PFSK-1 (cell line): ENCODE results near the gene FPR2.

Experiments
- FOXP2 ChIP-seq: optimal IDR thresholded peaks from 2 replicates; pipeline ENCODE3; 2011; ENCODE audit warnings: borderline replicate concordance, control low read depth, inconsistent platforms; ENCODE audit not compliant: insufficient read depth; ENCODE audit errors: extremely low read length, extremely low read depth
- POLR2AphosphoS5 ChIP-seq: IDR thresholded peaks from 2 replicates; pipeline ENCODE4 v1.6.1; 2012; ENCODE audit warnings: low read depth, mild to moderate bottlenecking, control low read depth, low read length, moderate library complexity
- REST ChIP-seq, 2 experiments: IDR thresholded peaks; 2 replicates each; pipeline versions ENCODE4 v1.6.1 to v1.8.0; 2011 to 2012; ENCODE audit warnings: low read depth in 2 of 2, low read length in 2 of 2, control low read depth in 1 of 2, inconsistent platforms in 1 of 2, mild to moderate bottlenecking in 1 of 2, moderate library complexity in 1 of 2; ENCODE audit not compliant: insufficient read depth in 1 of 2
- SIN3A ChIP-seq: IDR thresholded peaks from 2 replicates; pipeline ENCODE4 v1.6.1; 2012; ENCODE audit warnings: mild to moderate bottlenecking, low read length, moderate library complexity, borderline replicate concordance; ENCODE audit not compliant: insufficient read depth
- TAF1 ChIP-seq: IDR thresholded peaks from 2 replicates; pipeline ENCODE4 v1.6.1; 2012; ENCODE audit warnings: low read length, control low read depth, borderline replicate concordance; ENCODE audit not compliant: insufficient read depth

FPR2 gene

GRCh38 chr19:51777570-51778462 lies 16.8 kb downstream of the FPR2 start:
- no peak; a peak in 1 of 4 replicates for TF ChIP-seq REST (IDR thresholded peaks at IDR 0.05; ENCODE audit: insufficient read depth in 1 of 2, low read depth in 2 of 2, low read length in 2 of 2)
- no peak for TF ChIP-seq POLR2AphosphoS5
- TF ChIP-seq TAF1: no peak
- no peak for TF ChIP-seq FOXP2
- TF ChIP-seq SIN3A: no peak

GRCh38 chr19:51779181-51779580 lies 18.2 kb downstream of the FPR2 start:
- TF ChIP-seq REST (IDR thresholded peaks at IDR 0.05; ENCODE audit: insufficient read depth in 1 of 2, low read depth in 2 of 2, low read length in 2 of 2) (no peak), SIN3A (no peak), TAF1 (no peak), POLR2AphosphoS5 (no peak)

- TF ChIP-seq FOXP2 (no peak), POLR2AphosphoS5 (no peak), SIN3A (no peak), TAF1 (no peak), REST (IDR thresholded peaks at IDR 0.05; ENCODE audit: insufficient read depth in 1 of 2, low read depth in 2 of 2, low read length in 2 of 2) (no peak)
Observed at GRCh38 chr19:51779703-51780102, 18.7 kb downstream of the FPR2 start.

- TF ChIP-seq POLR2AphosphoS5 (no peak), TAF1 (no peak), SIN3A (no peak), REST (IDR thresholded peaks at IDR 0.05; ENCODE audit: insufficient read depth in 1 of 2, low read depth in 2 of 2, low read length in 2 of 2) (no peak), FOXP2 (no peak)
Observed at GRCh38 chr19:51780270-51780669, 19.3 kb downstream of the FPR2 start.

GRCh38 chr19:51781999-51782398 lies 21.0 kb downstream of the FPR2 start:
- no peak for TF ChIP-seq TAF1
- no peak for TF ChIP-seq SIN3A
- no peak for TF ChIP-seq FOXP2
- TF ChIP-seq POLR2AphosphoS5: no peak
- TF ChIP-seq REST (IDR thresholded peaks at IDR 0.05; ENCODE audit: insufficient read depth in 1 of 2, low read depth in 2 of 2, low read length in 2 of 2): no peak
